Upper lobe of right lung (tissue), 1 donor: Measurements from ENCODE around the gene KCNAB3. TPM values are rescaled to one million over a fixed set of nuclear protein-coding genes. Genes with fewer than 3 reads are reported as not detected.
A peak's percentile ranks its signal among the peaks of the same experiment; 100 is the strongest.

Source experiments
- ATAC-seq: fragments of 200-7000 bp; cut with Tn5 transposase; one replicate; pipeline ENCODE4 v1.9.1; 2020; ENCODE audit warnings: mild to moderate bottlenecking, moderate library complexity
- DNase-seq: peaks from one replicate; pipeline ENCODE4 v3.0.0-alpha.2; 2020
- H3K27ac ChIP-seq: fragments of 200-600 bp; one replicate; pipeline ENCODE4 v1.8.0; 2022
- H3K27me3 ChIP-seq: fragments of 200-600 bp; one replicate; pipeline ENCODE4 v1.8.0; 2022; ENCODE audit warnings: mild to moderate bottlenecking
- H3K36me3 ChIP-seq: fragments of 200-600 bp; one replicate; pipeline ENCODE4 v1.8.0; 2022
- H3K4me1 ChIP-seq: fragments of 200-600 bp; one replicate; pipeline ENCODE4 v1.8.0; 2022
- H3K4me3 ChIP-seq: fragments of 200-600 bp; one replicate; pipeline ENCODE4 v1.8.0; 2022; ENCODE audit warnings: mild to moderate bottlenecking
- H3K9me3 ChIP-seq: fragments of 200-600 bp; one replicate; pipeline ENCODE4 v1.8.0; 2022
- CTCF ChIP-seq: fragments of 200-600 bp; IDR thresholded peaks from one replicate; pipeline ENCODE4 v1.8.0; 2022; ENCODE audit warnings: antibody characterized with exemption
- intact Hi-C: fragments of 100-400 bp; cut with DNase I; formaldehyde crosslinking; loops from one replicate; pipeline ENCODE4 v1.11.0; 2022
- total RNA-seq: library from RNA; stranded (reverse); fragmentation: NEBNext Ultra II Directional; extraction: Animal tissue kit (Norgen Biotek cat#: 25700); gene quantifications from one replicate; pipeline ENCODE4 v1.2.1, GENCODE V29; 2021
- donor health status: DM: no; HTN: yes; CAD: no; lungs with severe emphysema.

The KCNAB3 gene
- total RNA-seq, 1 donor from 2014 or later: 5.9 TPM

DNA sequence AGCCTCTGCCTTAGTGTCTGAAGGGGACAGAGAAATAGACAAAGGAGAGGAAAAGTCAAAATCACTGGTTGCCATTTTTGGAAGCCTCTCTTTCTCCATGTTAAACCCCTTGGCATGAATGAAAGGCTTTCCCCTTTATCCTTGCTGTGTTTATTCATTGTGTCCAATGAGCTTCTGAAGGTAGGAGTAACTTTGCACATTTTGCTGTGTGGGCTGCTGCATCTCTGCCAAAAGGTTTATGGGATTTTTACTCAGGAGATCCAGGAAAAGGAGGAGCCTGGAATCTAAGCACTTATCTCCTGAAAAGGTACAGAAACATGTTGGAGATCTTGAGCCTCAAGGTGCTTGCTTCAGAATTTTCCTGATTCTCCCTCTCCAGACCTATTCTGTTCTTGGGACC, 6.2 kb upstream of the KCNAB3 start:
- no peak overlapping the region for H3K27ac ChIP-seq
- TF ChIP-seq CTCF: no peak
- ATAC-seq (no peak), DNase-seq (no peak)
- peaks cover 10% of the 10 kb centered on the region for H3K4me1 ChIP-seq
- H3K27me3 ChIP-seq: no peaks in the 10 kb centered on the region
- intact Hi-C loops: no loop called here
- H3K9me3 ChIP-seq: no peaks in the 10 kb centered on the region
- H3K4me3 ChIP-seq: no peak overlapping the region
- H3K36me3 ChIP-seq: peaks cover 50% of the 10 kb centered on the region

DNA sequence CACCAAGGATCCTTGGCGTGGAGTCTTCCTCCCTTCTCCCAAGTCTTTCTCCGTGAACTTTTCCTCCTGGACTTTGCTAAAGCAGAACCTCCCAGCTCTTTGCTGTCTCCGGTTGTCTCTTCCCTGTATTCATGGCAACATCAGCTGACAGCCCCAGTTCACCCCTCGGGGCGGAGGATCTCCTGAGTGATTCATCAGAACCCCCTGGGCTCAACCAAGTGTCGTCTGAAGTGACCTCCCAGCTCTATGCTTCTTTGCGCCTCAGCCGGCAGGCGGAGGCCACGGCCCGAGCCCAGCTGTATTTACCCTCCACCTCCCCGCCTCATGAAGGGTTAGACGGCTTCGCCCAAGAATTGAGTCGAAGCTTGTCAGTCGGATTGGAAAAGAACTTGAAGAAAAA, 3.3 kb upstream of the KCNAB3 start:
- H3K4me1 ChIP-seq: peaks cover 10% of the 10 kb centered on the region
- intact Hi-C loops: no loop called here
- peak overlapping the region; percentile 83 for H3K4me3 ChIP-seq
- H3K27ac ChIP-seq: peak overlapping the region; percentile 85
- ATAC-seq: peak; percentile 51
- no peaks in the 10 kb centered on the region for H3K27me3 ChIP-seq
- peak; percentile 80 for DNase-seq
- H3K36me3 ChIP-seq: peaks cover 33% of the 10 kb centered on the region
- no peaks in the 10 kb centered on the region for H3K9me3 ChIP-seq
- TF ChIP-seq CTCF: no peak

- H3K4me3 ChIP-seq: peak overlapping the region; percentile 83
- intact Hi-C loops: no loop called here
- TF ChIP-seq CTCF: no peak
- H3K27ac ChIP-seq: peak overlapping the region; percentile 85
- ATAC-seq (peak; percentile 37), DNase-seq (no peak)
- H3K36me3 ChIP-seq: peaks cover 30% of the 10 kb centered on the region
- H3K9me3 ChIP-seq: no peaks in the 10 kb centered on the region
- H3K4me1 ChIP-seq: peaks cover 10% of the 10 kb centered on the region
- H3K27me3 ChIP-seq: no peaks in the 10 kb centered on the region
Observed at GRCh38 chr17:7932483-7932891, 2.8 kb upstream of the KCNAB3 start.

- ATAC-seq: peak; percentile 96
- intact Hi-C loops: no loop called here
- Histone ChIP-seq H3K27ac (peak within 1 kb of the TSS; percentile 85), H3K36me3 (peaks cover 24% of the 10 kb centered on the region), H3K9me3 (no peaks in the 10 kb centered on the region), H3K4me3 (peak within 1 kb of the TSS; percentile 83), H3K4me1 (peaks cover 10% of the 10 kb centered on the region), H3K27me3 (no peaks in the 10 kb centered on the region)
- no peak for TF ChIP-seq CTCF
- DNase-seq: peak; percentile 100
Observed at GRCh38 chr17:7931709-7932482, 2.2 kb upstream of the KCNAB3 start, which contains the start of the genes CNTROB and TRAPPC1. Gene CNTROB, plus strand, starts transcription at chr17:7932206. Its CDS starts 874 bp downstream, at chr17:7933080. Gene TRAPPC1, minus strand, starts transcription at chr17:7931946. Its CDS starts 117 bp downstream, at chr17:7931829.

DNA sequence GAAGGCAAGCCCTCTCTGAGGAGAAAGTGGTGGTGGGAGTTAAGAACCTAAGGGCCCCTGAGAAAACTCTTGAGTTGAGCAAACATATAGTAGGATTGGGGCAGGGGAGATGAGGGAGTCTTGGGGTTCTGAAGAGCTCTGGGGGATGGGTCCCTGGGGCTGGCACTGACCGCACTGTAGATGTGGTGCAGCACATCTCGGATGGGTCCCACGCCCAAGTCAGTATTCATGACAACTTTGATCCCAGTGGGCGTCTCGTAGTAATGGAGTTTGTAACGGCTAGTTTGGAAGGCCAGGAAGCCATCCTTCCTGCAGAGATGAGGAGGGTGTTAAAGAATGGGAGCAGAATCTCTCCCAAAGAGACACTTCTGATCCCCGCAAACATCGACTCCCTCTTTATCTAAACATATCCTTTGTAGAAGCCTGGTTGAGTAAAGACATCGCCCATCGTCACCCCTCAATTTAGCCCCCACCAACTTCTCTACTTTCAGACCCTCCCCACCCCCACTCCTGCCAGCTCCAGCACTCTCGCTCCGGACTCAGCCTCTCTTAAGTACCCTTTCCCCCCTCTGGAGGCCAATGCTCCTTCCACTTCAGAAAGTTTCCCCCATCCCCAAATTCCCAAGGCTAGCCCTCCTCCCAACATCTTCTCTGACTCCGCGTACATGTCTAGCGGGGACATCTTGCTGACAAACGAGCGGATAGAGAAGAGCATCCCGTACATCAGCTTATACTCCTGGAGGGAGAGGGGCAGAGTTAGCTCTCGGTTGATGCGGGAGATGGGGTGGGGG, 1.4 kb upstream of the KCNAB3 start:
- DNase-seq: no peak
- peak overlapping the region; percentile 85 for H3K27ac ChIP-seq
- peaks cover 16% of the 10 kb centered on the region for H3K36me3 ChIP-seq
- H3K4me3 ChIP-seq: peak overlapping the region; percentile 83
- H3K27me3 ChIP-seq: no peaks in the 10 kb centered on the region
- peaks cover 10% of the 10 kb centered on the region for H3K4me1 ChIP-seq
- no peak for ATAC-seq
- TF ChIP-seq CTCF: no peak
- H3K9me3 ChIP-seq: no peaks in the 10 kb centered on the region
- intact Hi-C loops: no loop called here
